BJ (cell line): ENCODE data around the gene CSF1R. TPM values are rescaled to one million over a fixed set of nuclear protein-coding genes. Genes with fewer than 3 reads are reported as not detected.

Experiments used
- CTCF ChIA-PET: fragments of 350-600 bp; formaldehyde crosslinking; extraction: SDS; loops from one replicate; lab custom pipeline; 2021; ENCODE audit warnings: antibody characterized with exemption, inconsistent platforms; lab: Yijun Ruan, JAX
- POLR2A ChIA-PET: fragments of 300-600 bp; sonication (Branson Sonifier 250); formaldehyde crosslinking; extraction: SDS; loops from one replicate; lab custom pipeline; 2021; ENCODE audit warnings: antibody characterized with exemption; lab: Charles Lee
- DNase-seq: peaks from one replicate; pipeline ENCODE4 v3.0.0-alpha.2; 2011; ENCODE audit warnings: low read depth
- H3K27me3 ChIP-seq: 2 replicates; pipeline ENCODE4 v1.6.0; 2011; ENCODE audit warnings: low read length; ENCODE audit not compliant: control insufficient read depth, insufficient read depth
- H3K36me3 ChIP-seq: 2 replicates; pipeline ENCODE4 v1.5.1; 2011; ENCODE audit warnings: low read length; ENCODE audit not compliant: control insufficient read depth, insufficient read depth
- H3K4me3 ChIP-seq: 2 replicates; pipeline ENCODE4 v1.5.1; 2011; ENCODE audit warnings: low read depth, mild to moderate bottlenecking, control low read depth, low read length
- polyA plus RNA-seq: library from polyadenylated mRNA; depleted of rRNA; stranded (reverse); fragments of >200 nt; gene quantifications from 2 replicates; pipeline ENCODE4 v1.2.3, GENCODE V29; 2011
- TF ChIP-seq, protein P1 (sequence below): IDR thresholded peaks from 2 replicates; pipeline ENCODE4 v1.5.1; 2011; ENCODE audit warnings: low read depth, mild to moderate bottlenecking, control low read depth, inconsistent platforms, low read length, moderate library complexity; ENCODE audit not compliant: insufficient read depth

CSF1R gene
- polyA plus RNA-seq, 1 experiment: 0.29 TPM

GRCh38 chr5:150075806-150076205 lies 10.5 kb downstream of the CSF1R start:
- TF ChIP-seq, protein P1, sequence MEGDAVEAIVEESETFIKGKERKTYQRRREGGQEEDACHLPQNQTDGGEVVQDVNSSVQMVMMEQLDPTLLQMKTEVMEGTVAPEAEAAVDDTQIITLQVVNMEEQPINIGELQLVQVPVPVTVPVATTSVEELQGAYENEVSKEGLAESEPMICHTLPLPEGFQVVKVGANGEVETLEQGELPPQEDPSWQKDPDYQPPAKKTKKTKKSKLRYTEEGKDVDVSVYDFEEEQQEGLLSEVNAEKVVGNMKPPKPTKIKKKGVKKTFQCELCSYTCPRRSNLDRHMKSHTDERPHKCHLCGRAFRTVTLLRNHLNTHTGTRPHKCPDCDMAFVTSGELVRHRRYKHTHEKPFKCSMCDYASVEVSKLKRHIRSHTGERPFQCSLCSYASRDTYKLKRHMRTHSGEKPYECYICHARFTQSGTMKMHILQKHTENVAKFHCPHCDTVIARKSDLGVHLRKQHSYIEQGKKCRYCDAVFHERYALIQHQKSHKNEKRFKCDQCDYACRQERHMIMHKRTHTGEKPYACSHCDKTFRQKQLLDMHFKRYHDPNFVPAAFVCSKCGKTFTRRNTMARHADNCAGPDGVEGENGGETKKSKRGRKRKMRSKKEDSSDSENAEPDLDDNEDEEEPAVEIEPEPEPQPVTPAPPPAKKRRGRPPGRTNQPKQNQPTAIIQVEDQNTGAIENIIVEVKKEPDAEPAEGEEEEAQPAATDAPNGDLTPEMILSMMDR: no peak
- H3K36me3 ChIP-seq: no peaks in the 10 kb centered on the region
- CTCF ChIA-PET: no interaction called here
- H3K27me3 ChIP-seq: peaks cover 3% of the 10 kb centered on the region; the same call in 1 of the 2 replicates
- POLR2A ChIA-PET: no interaction called here
- no peak for DNase-seq
- H3K4me3 ChIP-seq: no peak overlapping the region

DNA sequence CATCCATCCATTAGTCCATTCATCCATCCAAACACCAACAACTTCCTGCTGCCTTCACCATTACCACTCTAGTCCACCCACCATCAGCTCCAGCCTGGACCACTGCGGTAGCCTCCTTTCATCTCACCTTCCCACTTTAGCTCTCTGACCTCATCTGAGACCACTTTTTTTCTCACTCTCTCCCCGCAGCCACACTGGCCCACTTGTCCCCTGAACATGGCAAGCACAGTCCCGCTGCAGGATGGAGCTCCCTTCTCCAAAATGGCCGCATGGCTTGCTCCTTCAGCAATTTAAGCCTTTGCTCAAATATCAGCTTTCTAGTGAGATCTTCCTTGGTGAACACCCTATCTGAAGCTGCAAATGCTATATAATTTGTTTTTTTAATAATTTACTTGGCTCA lies 11.1 kb downstream of the CSF1R start:
- TF ChIP-seq, protein P1: no peak
- no peak for DNase-seq
- Histone ChIP-seq H3K27me3 (peaks cover 3% of the 10 kb centered on the region; the same call in 1 of the 2 replicates), H3K36me3 (no peaks in the 10 kb centered on the region), H3K4me3 (no peak overlapping the region)
- CTCF ChIA-PET: interaction anchor here (1.6 kb wide), 1 partner anchor 10 kb away, joined by 5 read pairs; no protein-coding TSS in a partner anchor
- POLR2A ChIA-PET: no interaction called here

DNA sequence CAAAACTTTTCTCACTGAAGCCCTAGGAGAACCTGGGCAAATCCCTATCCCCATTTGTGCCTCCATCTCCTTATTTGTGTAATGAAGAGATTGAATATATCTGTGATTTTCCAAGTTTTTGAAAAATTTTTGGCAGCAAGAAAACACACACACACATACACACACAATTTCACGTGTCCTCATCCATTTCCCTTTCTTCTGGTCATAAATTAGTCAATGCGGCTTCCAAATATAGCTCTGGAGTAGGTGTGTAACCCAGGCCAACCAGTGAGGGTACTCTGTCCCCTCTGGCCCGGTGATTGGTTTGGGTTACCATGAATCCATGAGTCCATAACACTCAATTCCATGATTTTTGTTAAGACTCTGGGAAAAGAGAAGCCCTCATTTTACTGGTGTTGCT lies 12.7 kb downstream of the CSF1R start:
- ChIA-PET CTCF (interaction anchor here (1.0 to 1.6 kb wide), 3 partner anchors 9 to 239 kb away, joined by 3 to 5 read pairs (median 3); no protein-coding TSS in a partner anchor), POLR2A (interaction anchor here (0.7 kb wide), 1 partner anchor 122 kb away, joined by 9 read pairs; no protein-coding TSS in a partner anchor)
- Histone ChIP-seq H3K36me3 (no peaks in the 10 kb centered on the region), H3K4me3 (no peak overlapping the region), H3K27me3 (peaks cover 3% of the 10 kb centered on the region; the same call in 1 of the 2 replicates)
- TF ChIP-seq, protein P1: no peak
- no peak for DNase-seq

DNA sequence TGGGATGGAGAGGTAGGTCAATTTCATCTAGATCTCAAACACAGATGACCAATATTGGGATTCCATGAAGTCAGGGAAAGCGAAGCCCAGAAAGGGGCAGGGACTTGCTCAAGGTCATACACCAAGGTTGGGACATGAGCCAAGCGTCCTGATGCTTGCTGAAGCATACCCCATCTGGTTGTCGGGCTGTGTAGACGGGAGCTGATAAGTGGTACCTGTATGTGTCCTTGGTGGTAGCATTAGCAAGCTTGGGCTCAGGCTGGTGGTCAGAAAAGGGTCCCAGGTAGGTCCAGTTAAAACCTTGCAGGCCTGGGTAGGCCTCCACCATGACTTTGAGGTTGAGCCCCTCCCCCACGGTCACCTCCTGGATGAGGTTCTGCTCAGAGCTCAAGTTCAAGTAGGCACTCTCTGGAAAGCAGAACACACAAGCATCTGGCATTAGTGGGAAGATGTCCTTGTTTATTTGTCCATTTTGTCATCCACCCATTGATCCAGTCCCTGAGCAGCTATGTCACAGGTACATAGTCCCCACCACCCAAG lies 13.2 kb downstream of the CSF1R start:
- CTCF ChIA-PET: interaction anchor here (1.0 kb wide), 1 partner anchor 239 kb away, joined by 3 read pairs; no protein-coding TSS in a partner anchor
- POLR2A ChIA-PET: no interaction called here
- peaks cover 3% of the 10 kb centered on the region; the same call in 1 of the 2 replicates for H3K27me3 ChIP-seq
- no peak for DNase-seq
- no peak overlapping the region for H3K4me3 ChIP-seq
- no peaks in the 10 kb centered on the region for H3K36me3 ChIP-seq
- TF ChIP-seq, protein P1: no peak

- DNase-seq: no peak
- TF ChIP-seq, protein P1: no peak
- Histone ChIP-seq H3K4me3 (no peak overlapping the region), H3K36me3 (no peaks in the 10 kb centered on the region), H3K27me3 (peaks cover 2% of the 10 kb centered on the region; the same call in 1 of the 2 replicates)
- ChIA-PET CTCF (no interaction called here), POLR2A (no interaction called here)
Observed at GRCh38 chr5:150070821-150071220, 15.5 kb downstream of the CSF1R start.
